Thyroid gland (tissue), 4 donors: Measurements from ENCODE around the gene PPDPF. TPM values are rescaled to one million over a fixed set of nuclear protein-coding genes. Genes with fewer than 3 reads are reported as not detected.

Source experiments
- DNase-seq, 2 donors: peaks; one replicate each; pipeline ENCODE4 v3.0.0-alpha.2; 2019
- H3K27ac ChIP-seq, 3 donors: fragments of 200-600 bp; sonication (generic); 1 replicate in 2 of 3; 2 replicates in 1 of 3; pipeline ENCODE4 v1.5.1; 2016 to 2019; ENCODE audit warnings: mild to moderate bottlenecking in 1 of 3, moderate library complexity in 1 of 3
- H3K27me3 ChIP-seq: fragments of 200-600 bp; sonication (generic); one replicate; pipeline ENCODE4 v1.5.1; 2019
- H3K36me3 ChIP-seq, 2 donors: fragments of 200-600 bp; sonication (generic); one replicate each; pipeline ENCODE4 v1.5.1; 2016 to 2019
- H3K4me1 ChIP-seq, 2 donors: fragments of 200-600 bp; sonication (generic); one replicate each; pipeline ENCODE4 v1.5.1; 2017 to 2019
- H3K4me3 ChIP-seq, 3 donors: fragments of 200-600 bp; sonication (generic); replicated peaks in 1 of 3; 1 replicate in 2 of 3; 2 replicates in 1 of 3; pipeline ENCODE4 v1.5.1; 2016; ENCODE audit warnings: mild to moderate bottlenecking in 1 of 3
- H3K9me3 ChIP-seq: fragments of 200-600 bp; sonication (generic); one replicate; pipeline ENCODE4 v1.5.1; 2017
- CTCF ChIP-seq, 6 experiments: fragments of 200-600 bp in 3 of 6; fragments of 450-650 bp in 3 of 6; sonication (generic) in 3 of 6; IDR thresholded peaks; one replicate each; pipeline ENCODE4 v1.5.1; 2016 to 2019; ENCODE audit warnings: antibody characterized with exemption in 6 of 6, mild to moderate bottlenecking in 2 of 6, inconsistent platforms in 1 of 6, moderate library complexity in 1 of 6
- POLR2A ChIP-seq, 2 donors: fragments of 450-650 bp; IDR thresholded peaks; one replicate each; pipeline ENCODE4 v1.6.1; 2017; ENCODE audit warnings: antibody characterized with exemption in 2 of 2, mild to moderate bottlenecking in 2 of 2, moderate library complexity in 1 of 2
- WGBS, 2 donors: methylation state at CpG; one replicate each; pipeline ENCODE4 v1.1.5; 2017; 5-methylcytosine and 5-hydroxymethylcytosine counted together
- intact Hi-C: fragments of 100-400 bp; cut with DNase I; formaldehyde crosslinking; loops from one replicate; pipeline ENCODE4 v1.15.1; 2023
- total RNA-seq, 4 donors: library from RNA; depleted of rRNA; stranded (reverse); fragments of >200 nt; gene quantifications; one replicate each; pipeline ENCODE4 v1.2.3, GENCODE V29; 2016

PPDPF gene
- total RNA-seq, 4 donors from 2014 or later = 82.0 to 226 (median 146) TPM

- WGBS, 2 donors = 18 to 33% methylated on average over 9 to 14 of the region's 26 CpGs
- Histone ChIP-seq H3K9me3 (no peaks in the 10 kb centered on the region), H3K36me3 (no peaks in the 10 kb centered on the region), H3K27me3 (peaks cover 12% of the 10 kb centered on the region), H3K27ac (no peak overlapping the region), H3K4me1 (peaks cover 0 to 16% of the 10 kb centered on the region in 2 donors), H3K4me3 (no peak overlapping the region)
- intact Hi-C loops = no loop called here
- TF ChIP-seq POLR2A (IDR thresholded peaks at IDR 0.05) (no peak), CTCF (IDR thresholded peaks at IDR 0.05) (no peak)
- no peak for DNase-seq
These were observed 18.5 kb upstream of the PPDPF start for GRCh38 chr20:63501818-63502670.

- intact Hi-C loops = no loop called here
- H3K4me1 ChIP-seq = peaks cover 0 to 16% of the 10 kb centered on the region in 2 donors
- H3K27me3 ChIP-seq = peaks cover 12% of the 10 kb centered on the region
- no peaks in the 10 kb centered on the region for H3K9me3 ChIP-seq
- 59 to 86% methylated on average over 4 to 5 of the region's 15 CpGs for WGBS, 2 donors
- TF ChIP-seq CTCF (IDR thresholded peaks at IDR 0.05) (no peak), POLR2A (IDR thresholded peaks at IDR 0.05) (no peak)
- no peak overlapping the region for H3K4me3 ChIP-seq
- no peak overlapping the region for H3K27ac ChIP-seq
- no peaks in the 10 kb centered on the region for H3K36me3 ChIP-seq
- no peak for DNase-seq
These were observed 17.8 kb upstream of the PPDPF start for GRCh38 chr20:63502671-63503172.

GRCh38 chr20:63503524-63503923 lies 17.0 kb upstream of the PPDPF start:
- TF ChIP-seq CTCF (IDR thresholded peaks at IDR 0.05) (no peak), POLR2A (IDR thresholded peaks at IDR 0.05) (no peak)

GRCh38 chr20:63504642-63505041 lies 15.9 kb upstream of the PPDPF start:
- whole genome bisulfite sequencing, 2 donors = 83 to 93% methylated on average over 9 of the region's 9 CpGs
- no peaks in the 10 kb centered on the region for H3K9me3 ChIP-seq
- H3K4me1 ChIP-seq = no peaks in the 10 kb centered on the region
- TF ChIP-seq POLR2A (IDR thresholded peaks at IDR 0.05) (no peak), CTCF (IDR thresholded peaks at IDR 0.05) (no peak)
- intact Hi-C loops = no loop called here
- H3K36me3 ChIP-seq = no peaks in the 10 kb centered on the region
- H3K4me3 ChIP-seq = no peak overlapping the region
- peaks cover 7% of the 10 kb centered on the region for H3K27me3 ChIP-seq
- no peak overlapping the region for H3K27ac ChIP-seq
- DNase-seq = no peak

More at GRCh38 chr20:63503524-63503923, 17.0 kb upstream of the PPDPF start:
- H3K4me3 ChIP-seq = no peak overlapping the region
- peaks cover 12% of the 10 kb centered on the region for H3K27me3 ChIP-seq
- 35 to 49% methylated on average over 2 to 7 of the region's 7 CpGs for WGBS, 2 donors
- intact Hi-C loops = no loop called here
- DNase-seq = no peak
- peaks cover 0 to 8% of the 10 kb centered on the region in 2 donors for H3K4me1 ChIP-seq
- no peak overlapping the region for H3K27ac ChIP-seq
- no peaks in the 10 kb centered on the region for H3K9me3 ChIP-seq
- H3K36me3 ChIP-seq = no peaks in the 10 kb centered on the region

GRCh38 chr20:63505281-63505680 lies 15.3 kb upstream of the PPDPF start:
- DNase-seq = no peak
- Histone ChIP-seq H3K27ac (no peak overlapping the region), H3K36me3 (no peaks in the 10 kb centered on the region), H3K9me3 (no peaks in the 10 kb centered on the region), H3K4me1 (no peaks in the 10 kb centered on the region), H3K4me3 (no peak overlapping the region), H3K27me3 (peaks cover 5% of the 10 kb centered on the region)
- intact Hi-C loops = no loop called here
- WGBS, 2 donors = 89% methylated on average over 7 to 8 of the region's 8 CpGs
- no peak for TF ChIP-seq POLR2A (IDR thresholded peaks at IDR 0.05)
- TF ChIP-seq CTCF (IDR thresholded peaks at IDR 0.05) = no peak
